ENCODE results near the gene C17orf114.

The C17orf114 gene

GRCh38 chr17:4822835-4823234, 20.7 kb upstream of the C17orf114 start:
- DNase-seq = no peak

GRCh38 chr17:4818276-4818675, 16.1 kb upstream of the C17orf114 start:
- peak; percentile 25 for DNase-seq

GRCh38 chr17:4816826-4817225, 14.7 kb upstream of the C17orf114 start:
- DNase-seq = no peak

GRCh38 chr17:4815043-4815675, 13.0 kb upstream of the C17orf114 start:
- DNase-seq = peak; percentile 54

- DNase-seq = no peak
These were observed 10.6 kb upstream of the C17orf114 start for GRCh38 chr17:4812690-4813089.

- DNase-seq = no peak
These were observed 9.3 kb upstream of the C17orf114 start for GRCh38 chr17:4811471-4811870.

- no peak for DNase-seq
These were observed 8.7 kb upstream of the C17orf114 start for GRCh38 chr17:4810696-4811290.

- DNase-seq = no peak
These were observed 6.2 kb upstream of the C17orf114 start for GRCh38 chr17:4808378-4808767.

- no peak for DNase-seq
These were observed 5.7 kb upstream of the C17orf114 start for GRCh38 chr17:4807605-4808377.

GRCh38 chr17:4806777-4807604, 4.9 kb upstream of the C17orf114 start, which contains the start of gene PLD2:
Gene PLD2 (plus strand): TSS chr17:4807152. CDS start chr17:4807773, 621 bp downstream.
- peak; percentile 95 for DNase-seq

GRCh38 chr17:4806456-4806776, 4.3 kb upstream of the C17orf114 start:
- peak; percentile 58 for DNase-seq

- DNase-seq = no peak
These were observed 1.5 kb downstream of the C17orf114 start for GRCh38 chr17:4800462-4801196.

GRCh38 chr17:4796552-4796920, 5.6 kb downstream of the C17orf114 start:
- peak; percentile 73 for DNase-seq

GRCh38 chr17:4795168-4795567, 7.0 kb downstream of the C17orf114 start:
- no peak for DNase-seq

- no peak for DNase-seq
These were observed 11.4 kb downstream of the C17orf114 start for GRCh38 chr17:4790705-4791088.

- peak; percentile 92 for DNase-seq
These were observed 12.0 kb downstream of the C17orf114 start for GRCh38 chr17:4789951-4790704.

- no peak for DNase-seq
These were observed 12.5 kb downstream of the C17orf114 start for GRCh38 chr17:4789701-4789950.

GRCh38 chr17:4788807-4789700, 13.1 kb downstream of the C17orf114 start, which contains the start of gene GLTPD2:
Gene GLTPD2 (plus strand): TSS chr17:4788964. CDS start chr17:4789012, 48 bp downstream.
- peak; percentile 55 for DNase-seq

- no peak for DNase-seq
These were observed 13.8 kb downstream of the C17orf114 start for GRCh38 chr17:4788159-4788806.

- DNase-seq = no peak
These were observed 15.6 kb downstream of the C17orf114 start for GRCh38 chr17:4786516-4786915.

Measured in NCI-H82 (cell line).